CD4-positive, alpha-beta T cell treated with Interleukin-10 for 1 hour (primary cell): Measurements from ENCODE around the gene NRXN2.

Experiments
- DNase-seq: peaks from one replicate; pipeline ENCODE4 v3.0.0-alpha.2; 2020

Gene NRXN2

DNA sequence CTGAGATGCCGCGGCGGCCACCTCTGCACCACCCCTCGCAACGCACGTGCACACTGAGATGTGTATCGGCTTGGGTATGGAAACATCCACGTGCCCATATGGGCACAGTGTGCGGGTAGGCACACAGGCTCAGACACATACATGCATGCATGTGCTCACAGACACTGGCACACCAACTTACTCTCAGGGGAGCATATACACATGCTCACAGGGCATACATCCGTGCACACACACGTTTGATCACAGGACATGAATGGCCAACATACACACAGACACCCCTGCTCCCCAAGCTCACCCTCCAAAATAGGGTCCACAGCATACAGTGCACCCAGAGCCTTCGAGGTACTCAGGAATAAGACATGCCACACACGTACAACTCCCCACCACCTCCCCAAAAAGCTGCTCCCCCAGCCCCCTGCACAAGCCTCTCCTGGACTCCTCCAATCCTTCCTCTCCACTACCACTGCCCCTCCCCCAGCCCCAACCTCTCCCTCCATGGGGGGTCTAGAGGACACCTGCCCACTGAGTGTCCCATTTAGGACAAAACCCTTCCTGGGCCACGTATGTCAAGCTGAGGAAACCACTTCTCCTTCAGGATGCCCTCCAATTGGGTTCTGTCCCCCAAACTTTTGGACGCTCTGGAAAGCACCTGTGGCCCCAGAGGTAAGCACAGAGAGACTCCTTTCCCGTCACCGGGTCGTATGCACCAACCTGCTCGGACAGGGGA lies 78.9 kb downstream of the NRXN2 start:
- DNase-seq: no peak

DNA sequence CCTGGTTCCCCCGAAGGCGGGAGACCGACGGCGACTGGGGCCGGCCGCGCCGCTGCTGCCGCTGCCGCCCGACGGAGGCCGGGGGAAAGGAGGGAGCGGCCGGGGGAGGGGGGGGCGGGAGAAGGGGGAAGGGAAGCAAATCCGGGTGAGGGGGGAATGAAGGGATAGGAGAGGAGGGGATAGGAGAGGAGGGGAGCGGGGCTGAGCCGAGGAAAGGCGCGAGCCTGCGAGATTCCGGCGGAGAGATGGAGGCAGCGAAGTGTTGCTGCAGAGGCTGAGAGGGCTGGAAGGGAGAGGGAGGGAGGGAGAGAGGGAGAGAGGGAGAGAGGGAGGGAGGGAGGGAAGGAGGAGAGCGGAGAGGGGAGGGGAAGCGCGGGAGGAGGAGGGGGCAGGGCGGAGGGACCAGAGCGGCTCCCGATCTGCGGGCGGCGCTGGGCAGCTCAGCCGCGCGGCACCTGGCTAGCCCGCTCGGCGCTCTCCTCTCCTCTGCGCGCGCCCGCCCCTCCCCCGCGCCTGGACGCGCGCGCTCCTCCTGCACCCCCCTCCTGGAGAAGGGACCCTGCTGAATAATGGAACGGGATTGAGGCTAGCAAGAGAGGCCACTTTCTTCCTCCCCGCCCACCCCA lies 79.6 kb downstream of the NRXN2 start:
- no peak for DNase-seq

DNA sequence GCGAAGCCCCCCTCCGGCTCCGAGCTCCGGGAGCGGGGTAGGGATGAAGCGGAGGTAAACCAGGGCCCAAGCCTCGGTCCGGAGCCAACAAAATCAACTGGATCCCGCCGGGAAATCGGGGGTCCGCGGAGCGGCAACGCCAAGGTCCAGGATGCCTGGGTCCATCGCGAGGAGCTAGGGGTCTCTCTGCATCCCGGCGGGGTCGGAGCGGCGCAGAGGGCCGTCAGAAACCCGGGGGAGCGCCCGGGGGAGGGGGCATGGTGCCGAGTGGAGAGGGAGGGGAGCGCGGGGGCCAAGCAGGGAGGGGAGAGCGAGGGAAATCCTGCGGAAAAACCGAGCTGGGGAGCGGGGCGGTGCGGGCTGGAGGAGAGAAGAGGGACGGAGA lies 80.1 kb downstream of the NRXN2 start:
- no peak for DNase-seq

DNA sequence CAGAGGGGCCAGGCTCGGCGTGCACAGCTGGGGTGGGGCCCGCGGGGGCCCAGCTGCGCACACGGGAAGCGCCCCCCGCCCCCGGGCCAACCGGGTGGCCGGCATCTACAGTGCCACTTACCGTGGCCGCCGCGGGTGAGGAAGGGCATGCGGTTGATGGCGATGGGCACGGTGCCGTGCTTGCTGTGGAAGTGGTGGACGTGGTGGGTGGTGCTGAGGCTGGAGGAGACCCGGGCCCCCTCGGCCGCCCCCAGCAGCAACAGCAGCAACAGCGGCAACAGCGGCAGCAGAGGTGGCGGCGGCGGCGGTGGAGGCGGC lies 80.6 kb downstream of the NRXN2 start:
- DNase-seq: no peak

DNA sequence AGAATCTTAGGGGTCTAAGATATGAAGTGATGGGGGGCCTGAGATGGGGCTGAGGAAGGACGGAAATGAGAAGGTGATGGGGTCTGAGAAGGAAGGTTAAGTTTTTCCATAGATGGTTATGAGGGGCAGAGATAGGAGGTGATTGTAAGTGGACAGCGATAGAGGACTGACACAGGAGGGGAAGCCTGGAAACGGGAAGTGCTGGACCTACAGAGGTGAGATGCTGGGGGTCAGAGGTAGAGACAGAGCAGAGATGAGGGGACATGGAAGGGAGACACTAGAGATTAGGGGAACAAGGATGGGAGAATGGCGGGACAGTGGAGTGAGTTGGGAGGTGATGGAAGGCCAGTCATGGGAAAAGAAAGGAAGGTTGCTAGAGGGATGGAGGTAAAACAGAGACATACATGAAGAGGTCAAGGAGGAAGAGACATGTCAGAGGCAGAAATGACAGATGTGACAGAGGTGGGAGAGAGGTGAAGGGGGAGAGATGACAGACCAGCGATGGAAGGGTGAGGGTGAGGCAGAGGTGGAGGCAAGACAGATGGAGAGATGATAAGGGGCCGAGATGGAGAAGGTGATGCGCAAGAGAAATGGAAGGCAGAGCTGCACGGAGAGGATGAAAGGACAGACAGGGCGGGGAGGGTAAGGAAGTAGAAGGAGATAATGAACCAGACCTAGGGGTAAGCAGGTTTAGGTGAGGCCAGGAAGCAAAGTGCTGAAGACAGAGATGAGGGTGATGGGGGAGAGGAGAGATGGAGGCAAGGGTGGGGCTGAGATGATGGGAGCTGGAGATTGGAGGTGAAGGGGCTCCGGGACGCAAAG lies 81.2 kb downstream of the NRXN2 start:
- DNase-seq: no peak

DNA sequence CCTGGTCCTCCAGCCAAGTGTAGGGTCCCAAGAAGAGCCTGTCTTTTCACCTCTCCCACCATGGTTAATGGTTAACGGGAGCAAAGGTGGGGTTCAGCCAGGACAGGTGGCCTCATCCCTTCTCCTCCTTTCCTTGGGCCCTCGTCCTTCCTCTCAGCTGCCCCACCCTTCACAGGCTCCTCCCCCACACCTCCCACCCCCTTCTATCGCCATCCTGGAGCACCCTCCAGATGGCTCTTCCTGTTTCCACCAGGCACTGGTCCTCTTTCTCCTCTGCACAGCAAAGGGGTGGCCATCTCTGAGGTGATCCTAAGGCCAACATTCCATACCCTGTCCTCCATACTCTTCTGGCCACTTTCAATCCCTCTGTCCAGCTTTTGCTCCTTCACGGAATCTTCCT lies 83.1 kb downstream of the NRXN2 start:
- no peak for DNase-seq

DNA sequence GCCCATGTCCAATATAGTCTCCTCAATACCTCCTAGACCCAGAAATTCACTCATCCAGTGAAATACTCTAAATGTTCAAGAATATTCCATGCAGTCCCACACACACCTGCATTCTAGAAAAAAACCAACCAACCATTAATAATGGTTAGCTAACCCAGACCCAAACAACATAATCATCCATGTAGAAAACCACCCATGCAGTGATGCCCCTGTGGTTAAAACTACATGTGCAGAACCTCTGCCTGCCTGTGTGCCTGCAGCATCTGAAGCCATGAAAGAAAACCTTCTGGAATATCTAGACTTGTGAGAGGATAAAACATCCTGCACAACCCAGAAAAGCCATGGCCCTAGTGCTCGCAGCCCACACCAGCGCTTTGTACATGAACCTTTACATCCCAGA lies 84.2 kb downstream of the NRXN2 start:
- DNase-seq: no peak

DNA sequence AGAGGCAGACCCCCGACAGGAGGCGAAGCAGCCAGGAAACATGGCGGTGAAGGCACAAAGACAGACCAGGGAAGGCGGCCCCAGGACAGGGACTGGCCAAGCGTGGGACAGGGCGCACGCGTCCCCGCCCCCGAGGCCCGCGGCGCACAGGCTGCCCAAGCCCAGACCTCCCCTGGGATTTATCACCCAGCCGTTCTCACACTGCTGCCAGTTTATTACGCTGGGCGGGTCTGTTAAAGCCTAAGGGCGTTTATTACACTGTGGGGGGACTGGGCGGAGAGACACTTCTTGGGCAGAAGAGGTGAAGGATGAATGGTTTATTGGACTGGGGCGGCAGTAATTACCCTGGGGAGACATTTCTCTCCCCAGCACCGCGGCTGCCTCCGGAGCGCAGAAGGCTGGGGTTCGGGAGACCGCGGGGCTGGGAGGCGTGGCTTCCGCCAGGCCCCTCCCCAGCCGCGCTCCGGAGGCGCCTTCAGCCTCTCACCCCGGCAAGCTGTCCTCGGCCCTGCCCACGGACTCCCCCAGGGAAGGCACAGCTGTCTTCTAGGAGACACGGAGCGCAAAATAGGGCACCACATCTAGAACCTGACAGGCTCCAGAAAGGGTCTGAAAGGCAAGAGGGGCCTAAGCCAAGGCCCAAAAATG lies 84.9 kb downstream of the NRXN2 start:
- DNase-seq: no peak

DNA sequence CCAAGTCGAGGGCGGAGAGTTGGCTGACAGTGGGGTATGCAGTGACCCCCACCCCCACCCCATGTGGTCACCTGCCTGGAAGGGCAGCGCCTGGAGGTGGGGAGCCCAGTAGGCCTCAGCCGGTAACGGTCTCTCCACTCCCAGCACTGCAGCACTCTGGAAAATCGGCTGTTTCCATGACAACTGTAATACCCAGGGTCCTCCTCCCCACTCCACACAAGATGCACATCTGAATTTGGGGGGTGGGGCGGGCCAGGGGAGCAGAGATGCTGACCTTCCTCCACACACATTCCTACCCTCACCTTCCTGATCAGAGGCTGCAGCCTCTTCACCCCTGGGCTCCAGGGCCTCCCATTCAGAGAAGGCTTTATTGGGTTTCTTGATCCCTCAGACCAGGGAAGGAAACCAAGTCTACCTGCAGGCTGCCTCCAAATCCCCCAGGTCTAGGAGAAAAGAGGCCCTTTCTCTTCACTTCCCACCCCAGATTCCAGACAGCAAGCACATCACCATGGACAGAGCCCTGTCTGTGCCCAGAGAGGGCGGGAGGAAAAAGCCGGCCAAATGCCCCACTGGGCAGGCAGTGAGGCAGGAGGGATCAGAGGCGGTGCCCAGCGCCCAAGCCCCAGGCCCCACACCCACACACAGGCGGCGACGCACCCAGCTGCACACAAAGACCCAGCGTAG lies 85.5 kb downstream of the NRXN2 start:
- DNase-seq: no peak

DNA sequence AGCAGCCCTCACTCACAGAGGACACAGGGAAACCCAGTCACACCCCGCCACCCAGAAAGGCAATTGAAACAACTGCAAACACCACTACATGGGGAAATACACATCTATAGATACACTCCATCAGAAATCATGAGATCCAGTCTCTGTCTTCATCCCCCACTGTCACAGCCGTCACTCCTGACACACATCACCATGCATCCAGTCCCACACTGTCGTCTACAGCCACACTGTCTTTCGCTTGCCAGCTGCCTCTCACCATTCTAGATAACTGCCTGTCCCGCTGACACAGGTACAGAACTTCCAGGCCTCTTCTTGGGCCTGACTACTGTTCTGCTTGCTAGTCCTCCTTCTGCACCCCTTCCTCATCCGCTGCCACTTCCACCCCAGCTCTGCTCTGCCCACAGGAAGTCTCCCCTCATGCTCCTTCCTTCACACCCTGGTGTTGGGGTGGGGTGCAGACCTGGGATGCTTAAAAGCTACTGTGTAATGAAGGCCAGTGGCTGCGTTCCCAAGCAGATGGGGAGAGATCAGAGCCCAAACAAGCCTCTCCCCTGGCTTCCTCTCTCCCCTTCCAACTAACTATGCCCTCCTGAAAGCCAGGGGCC lies 89.3 kb downstream of the NRXN2 start:
- no peak for DNase-seq

DNA sequence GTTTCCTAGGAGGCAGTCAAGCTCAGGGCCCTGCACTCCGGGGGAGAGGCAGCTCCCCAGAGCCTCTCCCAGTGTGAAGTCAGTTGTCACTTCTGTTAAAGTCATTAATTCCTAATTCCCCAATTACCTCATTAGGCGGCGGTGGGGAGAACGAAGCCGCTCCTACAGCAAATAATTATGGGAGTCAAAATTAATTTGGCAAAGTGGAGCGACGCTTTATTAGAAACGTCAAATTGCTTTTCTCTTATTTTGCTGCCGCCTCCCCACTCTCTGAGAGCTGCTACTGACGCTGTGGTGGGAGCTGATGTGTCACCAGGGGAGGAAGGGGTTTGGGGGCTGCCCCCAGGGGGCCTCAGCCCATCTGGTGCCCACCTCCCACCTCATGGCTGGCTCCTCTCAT lies 90.3 kb downstream of the NRXN2 start:
- no peak for DNase-seq

DNA sequence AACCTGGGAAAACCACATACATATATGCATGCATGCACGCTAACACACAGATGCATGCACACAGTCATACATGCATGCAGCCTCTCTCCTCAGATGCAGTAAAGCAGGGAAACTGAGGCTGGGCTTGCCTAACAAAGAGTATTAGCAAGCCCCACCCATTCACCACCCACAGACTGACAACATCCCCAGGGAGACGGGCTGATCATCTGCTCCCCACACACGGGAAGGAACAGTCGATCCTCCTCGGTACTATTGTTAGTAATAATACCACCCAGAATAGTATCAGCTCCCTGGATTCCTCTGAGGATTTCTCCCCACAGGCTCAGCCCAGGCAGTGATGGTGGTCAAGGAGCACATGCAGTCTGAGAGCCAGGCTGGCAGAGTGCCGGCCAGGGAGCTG lies 90.8 kb downstream of the NRXN2 start:
- no peak for DNase-seq

DNA sequence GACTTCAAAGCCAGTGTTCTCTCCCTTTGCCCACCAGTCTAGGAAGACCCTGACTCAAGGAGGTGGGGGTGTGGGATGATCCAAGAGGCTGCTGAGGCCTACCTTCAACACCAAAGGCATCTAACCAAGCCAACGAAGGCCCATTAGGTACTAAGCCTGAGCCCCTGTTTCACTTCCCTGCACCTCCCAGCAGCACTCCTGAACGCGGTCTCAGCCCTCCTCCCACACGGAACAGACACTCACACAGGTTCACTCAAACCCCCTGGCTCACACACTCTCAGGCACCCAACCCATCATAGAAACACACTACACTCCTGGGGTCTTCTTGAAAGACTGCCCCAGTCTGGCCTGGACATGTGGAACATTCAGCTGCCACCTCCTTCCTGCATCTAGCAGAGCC lies 91.3 kb downstream of the NRXN2 start:
- no peak for DNase-seq

DNA sequence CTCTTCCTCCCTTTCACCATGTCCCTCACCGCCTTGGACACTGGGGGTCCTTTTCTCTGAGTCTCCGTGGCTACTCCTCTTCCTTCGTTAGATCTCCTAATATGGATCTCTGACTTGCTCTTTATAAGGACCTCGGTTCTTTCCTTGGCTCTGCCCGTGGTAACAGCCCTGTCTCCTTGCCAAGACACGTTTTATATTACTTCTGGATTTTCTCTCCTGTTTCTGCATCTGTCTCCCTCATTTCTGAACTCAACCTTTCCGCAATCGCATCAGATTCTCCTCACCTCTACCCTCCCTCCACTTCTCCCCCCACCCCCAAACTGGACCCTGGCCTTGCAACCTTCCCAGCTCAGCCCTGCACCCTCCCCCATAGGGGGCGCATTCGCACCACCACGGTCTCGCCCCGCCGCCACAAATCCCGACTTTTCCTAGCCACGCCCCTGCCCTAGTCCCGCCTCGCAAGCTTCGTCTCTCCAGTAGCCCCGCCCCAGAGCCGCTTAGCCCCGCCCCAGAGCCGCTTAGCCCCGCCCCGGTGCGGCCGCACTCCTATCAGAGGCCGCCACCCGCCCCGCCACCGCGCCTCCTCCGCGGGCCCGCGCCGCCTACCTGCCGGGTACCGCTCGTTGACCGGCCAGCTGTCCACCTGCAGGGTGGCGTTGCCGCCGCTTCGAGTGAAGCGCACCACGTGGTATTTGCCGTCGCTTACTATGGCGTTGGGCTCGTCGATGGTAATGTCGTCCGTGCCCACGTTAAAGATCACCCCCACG lies 93.0 kb downstream of the NRXN2 start:
- DNase-seq: no peak

DNA sequence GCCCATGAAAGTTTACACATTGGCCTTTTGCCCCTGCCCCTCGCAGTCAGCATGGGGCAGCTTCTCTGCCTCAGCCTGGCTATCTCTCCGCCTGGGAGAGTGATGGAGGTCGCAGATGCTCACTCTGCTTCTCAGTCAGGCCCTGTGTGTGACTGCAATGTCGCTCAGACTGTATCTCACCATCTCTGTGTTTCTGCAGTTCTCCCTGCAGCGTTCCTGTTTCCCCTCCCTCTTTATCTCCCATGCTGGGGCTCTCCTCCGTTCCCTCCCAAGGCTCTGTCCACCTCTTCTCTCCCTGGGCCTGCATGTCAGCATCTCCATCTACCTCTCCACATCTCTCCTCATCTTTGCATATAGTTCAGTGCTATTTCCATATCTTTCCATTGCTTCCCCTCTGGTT lies 93.9 kb downstream of the NRXN2 start:
- DNase-seq: no peak

DNA sequence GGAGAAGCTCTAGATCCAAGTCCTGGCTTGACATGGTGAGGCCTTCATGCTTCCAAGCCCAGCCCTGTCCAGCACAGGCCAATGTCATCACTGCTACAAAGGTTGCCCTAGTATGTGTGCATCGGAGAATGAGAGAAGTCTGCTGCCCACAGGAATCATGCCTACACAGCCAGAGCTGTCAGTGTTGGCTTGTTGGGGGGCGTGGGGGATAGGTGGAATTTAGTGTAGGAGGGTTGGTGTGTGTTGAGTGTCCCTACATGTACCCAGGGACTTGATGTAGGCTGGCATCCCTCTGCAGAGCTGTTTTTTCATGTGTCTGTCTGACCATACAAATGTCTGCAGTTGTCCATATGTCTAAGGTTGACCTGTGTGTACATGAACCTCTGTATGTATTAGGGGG lies 94.4 kb downstream of the NRXN2 start:
- no peak for DNase-seq

DNA sequence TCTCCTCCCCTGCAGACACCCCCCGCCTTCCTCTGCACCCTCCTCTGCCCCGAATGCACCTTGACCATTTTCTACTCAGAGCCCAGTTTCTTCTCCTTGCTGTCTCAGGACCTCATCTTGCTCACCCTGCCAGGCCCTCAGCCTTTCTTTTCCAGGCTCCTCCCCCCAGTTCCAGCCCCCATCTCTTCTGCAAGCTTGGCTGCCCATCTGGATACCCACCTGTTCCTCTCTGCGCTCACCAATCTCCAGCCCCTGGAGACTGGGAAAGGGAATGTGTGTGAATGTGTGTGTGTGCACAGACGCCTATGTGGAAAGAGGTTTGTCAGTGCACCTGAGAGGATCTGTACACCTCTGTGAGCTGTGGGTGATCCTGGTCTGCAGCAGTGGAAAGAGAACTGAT lies 95.6 kb downstream of the NRXN2 start:
- DNase-seq: no peak

DNA sequence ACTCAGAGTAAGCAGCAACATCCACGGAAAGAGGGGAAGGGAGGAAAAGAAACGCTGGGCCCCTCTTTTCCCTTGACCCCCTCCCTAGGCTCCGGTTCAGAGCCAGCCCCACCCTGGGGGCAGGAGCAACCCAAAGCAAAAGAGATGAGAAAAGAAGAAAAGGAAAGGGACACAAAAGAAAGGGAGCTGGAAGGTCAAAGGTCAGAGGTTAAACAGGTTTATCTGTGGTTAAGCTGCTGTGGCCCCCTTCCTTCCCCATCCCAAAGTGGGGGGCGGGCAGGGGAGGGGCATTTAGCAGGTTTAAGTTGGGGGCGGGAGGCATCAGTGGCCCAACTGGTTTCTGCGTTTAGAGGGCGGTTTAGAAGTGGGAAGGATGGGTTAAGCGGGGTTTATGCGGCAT lies 96.4 kb downstream of the NRXN2 start:
- DNase-seq: no peak

DNA sequence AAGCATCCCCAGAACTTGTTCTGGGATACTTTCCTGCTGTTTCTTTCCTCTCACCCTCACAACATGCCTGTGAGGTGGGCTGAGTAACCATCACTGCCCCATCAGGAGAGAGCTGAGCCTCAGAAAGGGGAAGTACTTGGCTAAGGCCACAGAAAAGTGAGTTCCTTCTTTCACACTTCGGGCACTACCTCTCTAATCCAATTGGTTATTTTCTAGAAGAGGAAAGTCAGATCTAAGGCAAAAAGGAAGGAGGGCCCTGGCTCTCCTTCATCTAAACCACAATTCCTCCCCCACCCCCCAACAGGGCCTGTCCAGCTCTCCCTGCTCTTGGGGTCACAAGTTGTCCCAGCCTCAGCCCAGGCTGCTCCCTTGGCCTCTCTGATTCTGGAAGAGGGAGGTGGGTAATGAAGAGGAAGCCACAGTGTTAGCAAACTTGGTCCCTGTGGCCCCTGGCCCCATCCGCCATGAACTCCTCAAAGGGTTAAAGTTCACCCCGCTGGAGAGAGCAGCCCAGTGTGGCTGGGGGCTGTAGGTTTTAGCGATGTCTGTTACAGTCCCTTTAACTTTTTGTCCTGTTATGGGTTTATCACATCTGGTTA lies 98.0 kb downstream of the NRXN2 start:
- DNase-seq: no peak

DNA sequence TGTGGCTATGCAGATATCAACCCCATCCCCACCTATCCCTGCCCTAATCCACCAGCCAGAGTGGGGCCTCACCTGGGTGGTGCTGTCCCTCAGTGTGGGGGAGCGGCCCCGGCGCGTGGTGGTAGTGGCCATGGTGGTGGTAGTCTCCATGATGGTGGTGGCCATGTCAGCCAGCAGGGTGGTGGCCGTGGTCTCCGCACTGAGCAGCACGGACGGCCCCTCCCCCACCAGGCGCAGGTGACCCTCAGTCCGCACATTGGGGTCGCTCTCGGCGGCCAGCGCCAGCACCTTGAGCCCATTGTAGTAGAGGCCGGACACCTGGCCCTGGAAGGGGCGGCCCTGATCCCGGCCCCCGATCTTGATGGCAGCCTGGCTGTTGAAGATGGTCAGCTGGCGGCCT lies 100.3 kb downstream of the NRXN2 start:
- DNase-seq: no peak

DNA sequence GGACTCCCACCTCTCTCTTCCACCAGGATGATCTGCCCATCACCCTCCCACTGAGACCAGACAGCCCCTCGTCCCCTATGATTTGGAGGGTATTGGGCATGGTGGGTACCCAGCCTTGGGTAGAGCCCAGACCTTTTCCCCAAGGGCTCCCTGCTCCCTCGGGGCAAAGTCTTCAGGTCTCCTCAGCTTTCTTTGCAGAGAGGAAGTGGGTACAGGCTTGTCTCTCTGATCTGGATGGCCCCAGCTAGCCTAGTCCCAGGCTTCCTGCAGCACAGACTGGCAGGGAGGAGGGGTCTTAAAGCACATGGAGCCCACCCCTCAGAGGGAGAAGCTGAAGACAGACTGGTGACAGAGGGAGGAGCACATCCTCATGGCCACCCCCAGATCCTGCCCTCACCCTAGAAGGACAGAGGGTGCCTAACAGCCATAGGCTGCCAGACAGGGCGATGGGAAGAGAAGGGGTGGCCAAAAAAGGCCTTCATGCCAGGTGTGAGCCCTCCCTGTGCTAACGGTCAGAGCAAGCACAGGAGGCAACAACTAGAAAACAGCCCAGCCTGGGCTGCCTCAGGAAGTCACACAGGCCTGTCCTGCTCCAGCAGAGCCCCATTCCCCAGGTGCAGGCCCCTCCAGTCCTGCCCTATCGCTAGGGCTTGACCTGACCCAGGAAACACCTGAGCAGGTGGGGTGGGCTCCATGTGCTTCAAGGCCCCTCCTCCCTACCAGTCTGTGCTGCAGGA lies 101.5 kb downstream of the NRXN2 start:
- DNase-seq: no peak
